NCI-H1436 treated with DMSO at 0.1 percent for 48 hours (cell line): ENCODE data around the gene CAMKK1.

ENCODE experiments used
- DNase-seq: peaks from one replicate; lab custom pipeline; 2025; lab: John Stamatoyannopoulos, UW

The CAMKK1 gene

DNA sequence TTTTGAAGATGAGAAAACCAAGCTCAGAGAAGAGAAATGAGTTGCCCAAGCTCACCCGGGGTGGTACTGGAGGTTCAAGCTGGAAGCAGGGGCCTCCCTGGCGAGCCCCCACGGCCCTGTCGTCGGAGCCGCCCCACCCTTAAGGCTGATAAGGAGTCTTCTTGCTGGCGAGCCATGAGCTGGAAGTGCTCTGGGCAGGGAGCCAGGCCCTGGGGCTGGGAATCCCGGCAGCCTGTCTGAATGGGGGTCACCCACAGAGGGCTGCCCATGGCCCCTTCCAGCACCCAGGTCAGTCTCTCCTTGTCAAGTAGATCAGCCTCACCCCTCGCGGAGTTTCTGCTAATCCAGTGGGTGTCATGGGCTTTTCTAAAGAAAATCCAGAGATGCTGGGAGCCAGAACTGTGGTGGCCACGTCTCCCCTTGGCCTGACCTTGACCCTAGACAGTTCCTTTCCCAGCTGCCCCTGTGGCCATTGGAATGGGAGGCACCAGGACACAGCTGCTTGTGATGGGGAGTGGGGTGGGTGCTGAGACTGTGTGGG lies 24.6 kb upstream of the CAMKK1 start:
- no peak for DNase-seq

DNA sequence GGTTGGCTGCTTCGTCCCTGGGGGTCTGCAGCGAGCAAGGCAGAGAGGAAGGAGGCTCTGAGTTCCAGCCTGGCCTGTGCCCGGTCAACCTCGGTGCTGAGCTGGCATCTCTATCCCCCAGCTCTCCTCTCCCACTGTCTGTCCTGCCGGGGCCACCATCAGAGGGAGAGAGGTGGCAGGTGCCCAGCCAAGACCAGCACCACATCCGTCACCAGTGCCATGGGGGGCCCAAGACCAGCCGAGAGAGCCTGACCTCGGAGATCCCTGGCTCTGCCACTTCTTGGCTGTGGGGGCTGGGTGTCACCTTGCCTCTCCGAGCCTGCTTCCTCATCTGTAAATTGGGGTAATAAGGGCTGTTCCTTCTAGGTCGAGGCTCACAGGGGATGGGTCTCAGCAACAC lies 24.0 kb upstream of the CAMKK1 start:
- DNase-seq, result no peak

- DNase-seq, result no peak
Observed at GRCh38 chr17:3915995-3916696, 23.3 kb upstream of the CAMKK1 start, which contains the start of gene P2RX1. Gene P2RX1 (minus strand): TSS chr17:3916465. CDS start chr17:3916225, 240 bp downstream.

DNA sequence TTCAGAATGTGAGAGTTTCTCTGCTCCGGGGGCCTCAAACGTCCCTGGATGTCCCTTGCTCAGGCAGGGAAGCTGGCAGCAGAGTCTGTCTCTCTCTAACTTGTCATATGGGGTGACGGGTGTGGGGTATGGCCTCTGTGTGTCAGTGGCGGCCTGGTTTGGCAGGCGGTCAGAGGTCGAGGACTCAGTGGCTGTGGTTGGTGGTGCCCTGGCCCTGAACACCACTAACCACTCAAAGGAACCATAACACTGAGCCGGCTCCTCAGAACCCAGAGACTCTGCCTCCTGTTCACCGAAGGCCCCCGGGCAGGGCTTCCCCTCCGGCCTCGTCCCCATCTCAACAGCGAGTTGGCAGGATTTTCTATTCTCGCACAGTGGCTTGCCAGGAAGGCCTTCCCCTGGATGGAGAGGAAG lies 22.7 kb upstream of the CAMKK1 start:
- DNase-seq, result no peak

GRCh38 chr17:3914312-3914670 lies 21.4 kb upstream of the CAMKK1 start:
- no peak for DNase-seq

DNA sequence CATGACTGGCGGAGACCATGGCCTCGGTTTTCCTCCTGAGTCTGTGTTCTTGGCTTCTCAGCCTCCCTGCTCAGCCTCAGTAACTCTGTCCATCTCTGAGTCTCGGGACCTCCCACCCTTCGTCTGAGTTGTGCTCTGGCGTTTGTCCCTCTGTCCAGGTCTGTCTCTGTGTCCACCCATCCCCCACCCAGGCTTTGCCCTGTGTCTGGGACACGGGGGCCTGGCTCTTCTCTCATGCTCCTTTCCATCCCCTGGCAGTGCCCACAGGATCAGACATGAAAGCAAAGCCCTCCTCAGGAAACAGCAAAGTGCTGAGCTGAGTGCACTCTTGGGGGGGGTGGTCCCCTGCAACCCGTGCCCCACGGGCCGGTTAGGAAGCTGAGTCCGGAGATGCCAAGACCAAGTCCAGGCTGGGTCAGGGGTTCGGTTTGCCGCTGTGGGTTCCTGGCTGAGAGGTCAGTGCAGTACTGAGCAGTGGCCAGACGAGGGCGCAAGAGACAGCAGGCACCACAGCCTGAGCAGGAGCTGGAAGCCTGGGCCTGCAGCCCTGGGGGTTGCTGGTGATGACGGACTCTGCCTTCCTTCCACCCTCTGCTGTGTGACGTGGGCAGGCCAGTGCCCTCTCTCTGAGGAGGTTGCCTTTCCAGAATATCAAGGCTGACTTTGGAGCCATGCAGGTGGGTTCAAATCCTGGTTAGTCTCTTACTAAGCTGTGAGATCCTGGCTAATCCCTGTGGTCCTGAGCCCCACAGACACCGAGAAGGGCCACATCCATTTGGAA lies 20.9 kb upstream of the CAMKK1 start:
- DNase-seq, result no peak

- no peak for DNase-seq
Observed at GRCh38 chr17:3912827-3913226, 20.0 kb upstream of the CAMKK1 start.

GRCh38 chr17:3911271-3912053 lies 18.6 kb upstream of the CAMKK1 start:
- no peak for DNase-seq

DNA sequence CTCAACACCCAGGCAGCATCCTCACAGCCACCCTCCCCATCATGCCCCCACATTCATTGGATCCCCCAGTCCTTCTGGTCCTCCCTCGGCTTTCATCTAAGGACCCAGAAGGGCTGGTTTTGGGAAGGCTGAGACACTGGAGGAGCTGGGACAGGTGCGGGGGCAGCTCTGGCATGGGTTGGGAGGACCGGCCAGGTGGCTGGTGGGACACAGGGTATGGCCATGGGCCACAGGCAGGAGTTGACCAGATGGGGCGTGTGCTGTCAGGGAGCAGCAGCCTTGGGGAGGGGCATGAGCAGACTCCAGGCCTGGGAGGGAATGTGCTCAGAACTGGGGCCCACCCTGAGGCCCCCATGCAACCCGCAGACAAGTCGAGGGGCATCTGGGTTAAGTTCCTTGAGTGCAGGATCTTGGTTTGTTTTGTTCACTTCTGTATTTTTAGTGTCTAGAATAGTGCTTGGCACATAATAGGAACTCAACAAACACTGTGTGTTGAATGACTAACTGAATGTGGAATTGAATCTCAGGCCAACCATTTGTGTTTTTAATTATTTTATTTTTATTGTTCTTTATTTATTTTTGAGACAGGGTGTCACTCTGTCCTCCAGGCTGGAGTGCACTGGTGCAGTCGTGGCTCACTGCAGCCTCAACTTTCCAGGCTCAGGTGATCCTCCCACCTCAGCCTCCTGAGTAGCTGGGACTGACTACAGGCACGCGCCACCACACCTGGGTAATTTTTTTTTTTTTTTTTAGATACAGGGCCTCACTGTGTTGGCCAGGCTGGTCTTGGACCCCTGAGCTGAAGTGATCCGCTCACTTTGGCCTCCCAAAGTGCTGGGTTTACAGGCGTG lies 17.8 kb upstream of the CAMKK1 start:
- DNase-seq, result no peak

DNA sequence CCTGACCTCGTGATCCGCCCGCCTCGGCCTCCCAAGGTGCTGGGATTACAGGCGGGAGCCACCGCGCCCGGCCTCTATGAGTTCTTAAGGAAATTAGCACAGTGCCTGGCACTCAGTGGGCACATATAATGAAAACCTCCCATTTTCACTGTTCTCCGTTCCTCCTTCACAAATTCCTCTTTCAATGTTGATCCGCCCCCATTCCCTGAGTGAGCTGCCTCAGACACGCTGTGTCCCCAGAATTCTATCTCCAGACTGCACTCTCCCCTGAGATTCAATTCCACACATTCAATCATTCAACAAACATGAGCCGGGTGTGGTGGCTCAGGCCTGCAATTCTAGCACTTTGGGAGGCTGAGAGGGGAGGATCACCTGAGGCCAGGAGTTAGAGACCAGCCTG lies 16.4 kb upstream of the CAMKK1 start:
- no peak for DNase-seq

DNA sequence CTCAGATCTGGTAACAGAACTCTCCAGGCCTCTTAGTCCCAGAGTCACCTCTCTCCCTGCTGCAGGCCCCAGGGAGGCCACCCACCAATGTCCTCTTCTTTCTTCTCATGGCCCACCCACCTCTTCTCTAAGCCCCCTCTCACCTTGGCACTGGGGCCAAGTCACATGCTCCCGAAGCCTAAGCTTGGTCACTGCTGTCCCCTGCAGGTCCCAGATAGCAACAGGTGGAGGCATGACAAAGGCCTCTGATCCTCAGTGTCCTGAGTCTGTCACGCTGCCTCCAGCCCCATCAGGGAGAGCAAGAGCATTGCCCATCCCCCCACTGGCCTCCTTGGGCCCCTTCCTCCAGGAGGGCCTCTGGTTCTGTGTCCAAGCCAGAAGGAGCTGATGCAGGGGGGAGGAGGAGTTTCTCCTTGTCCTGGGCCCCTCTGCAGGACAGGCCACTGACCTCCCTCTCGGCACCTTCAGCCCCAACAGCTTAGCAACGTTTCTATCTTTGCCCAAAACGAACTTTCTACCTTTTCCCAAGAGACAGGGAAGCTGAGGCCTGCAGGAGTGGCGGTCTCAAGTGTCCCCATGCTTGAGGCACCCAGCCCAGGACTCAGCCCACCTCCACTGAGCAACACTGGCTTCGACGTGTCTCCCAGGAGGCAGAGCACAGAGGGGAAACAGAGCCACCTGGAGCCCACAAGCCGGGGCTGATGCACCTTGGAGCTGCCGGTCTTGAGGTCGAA lies 14.8 kb upstream of the CAMKK1 start:
- DNase-seq, result no peak

GRCh38 chr17:3906881-3907280 lies 14.0 kb upstream of the CAMKK1 start:
- no peak for DNase-seq

GRCh38 chr17:3905017-3905520 lies 12.2 kb upstream of the CAMKK1 start:
- DNase-seq, result no peak

GRCh38 chr17:3904501-3904900 lies 11.6 kb upstream of the CAMKK1 start:
- no peak for DNase-seq

DNA sequence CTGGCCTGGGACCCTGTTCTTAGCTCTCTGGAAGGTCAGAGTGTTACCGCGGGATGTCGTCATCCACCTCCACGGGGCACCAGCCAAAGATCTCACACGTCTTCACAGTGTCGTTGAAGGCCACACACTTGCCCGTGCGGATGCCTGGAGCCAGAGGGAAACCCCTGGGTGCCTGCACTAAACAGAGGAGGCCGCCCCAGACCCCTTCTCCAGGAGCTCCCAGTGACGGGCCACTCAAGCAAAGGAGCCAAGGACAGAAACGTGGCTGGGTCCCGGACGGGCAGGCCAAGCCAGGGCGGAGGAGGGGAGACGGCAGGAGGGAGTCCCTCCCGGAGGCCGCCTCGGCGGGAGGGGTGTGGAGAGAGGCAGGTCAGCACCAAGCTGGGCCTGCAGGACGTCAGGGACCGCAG lies 11.0 kb upstream of the CAMKK1 start:
- DNase-seq, result no peak

- DNase-seq, result no peak
Observed at GRCh38 chr17:3903051-3903825, 10.4 kb upstream of the CAMKK1 start.

- no peak for DNase-seq
Observed at GRCh38 chr17:3900646-3901045, 7.8 kb upstream of the CAMKK1 start.

- DNase-seq, result no peak
Observed at GRCh38 chr17:3897731-3898130, 4.9 kb upstream of the CAMKK1 start.

- no peak for DNase-seq
Observed at GRCh38 chr17:3896968-3897235, 4.0 kb upstream of the CAMKK1 start.
